Fibroblast of lung (primary cell): Measurements from ENCODE around the gene PACSIN1.

Experiments used
- CTCF ChIP-seq, 2 donors: IDR thresholded peaks in 1 of 2; conservative IDR thresholded peaks in 1 of 2; 1 replicate in 1 of 2; 2 replicates in 1 of 2; pipeline ENCODE4 v1.5.1; 2011 to 2012; ENCODE audit warnings: low read length in 2 of 2, control low read depth in 1 of 2, inconsistent platforms in 1 of 2, low read depth in 1 of 2, mild to moderate bottlenecking in 1 of 2
- EZH2 ChIP-seq: IDR thresholded peaks from 2 replicates; pipeline ENCODE4 v1.5.1; 2012; ENCODE audit warnings: low read length, control low read depth, mild to moderate bottlenecking; ENCODE audit errors: missing control alignments

GRCh38 chr6:34416877-34417371 lies 49.0 kb upstream of the PACSIN1 start:
- TF ChIP-seq CTCF (conservative IDR thresholded peaks at IDR 0.05 in 1 of 2, IDR thresholded peaks at IDR 0.05 in 1 of 2; ENCODE audit: low read depth in 1 of 2, low read length in 2 of 2), result no peak
- no peak for TF ChIP-seq EZH2
